Upper lobe of right lung (tissue), 1 donor: ENCODE data around the gene SREBF2. TPM values are rescaled to one million over a fixed set of nuclear protein-coding genes. Genes with fewer than 3 reads are reported as not detected.

Experiments
- ATAC-seq: fragments of 200-7000 bp; cut with Tn5 transposase; one replicate; pipeline ENCODE4 v1.9.1; 2020; ENCODE audit warnings: mild to moderate bottlenecking, moderate library complexity
- DNase-seq: peaks from one replicate; pipeline ENCODE4 v3.0.0-alpha.2; 2020
- H3K27ac ChIP-seq: fragments of 200-600 bp; one replicate; pipeline ENCODE4 v1.8.0; 2022
- H3K27me3 ChIP-seq: fragments of 200-600 bp; one replicate; pipeline ENCODE4 v1.8.0; 2022; ENCODE audit warnings: mild to moderate bottlenecking
- H3K36me3 ChIP-seq: fragments of 200-600 bp; one replicate; pipeline ENCODE4 v1.8.0; 2022
- H3K4me1 ChIP-seq: fragments of 200-600 bp; one replicate; pipeline ENCODE4 v1.8.0; 2022
- H3K4me3 ChIP-seq: fragments of 200-600 bp; one replicate; pipeline ENCODE4 v1.8.0; 2022; ENCODE audit warnings: mild to moderate bottlenecking
- H3K9me3 ChIP-seq: fragments of 200-600 bp; one replicate; pipeline ENCODE4 v1.8.0; 2022
- CTCF ChIP-seq: fragments of 200-600 bp; IDR thresholded peaks from one replicate; pipeline ENCODE4 v1.8.0; 2022; ENCODE audit warnings: antibody characterized with exemption
- intact Hi-C: fragments of 100-400 bp; cut with DNase I; formaldehyde crosslinking; loops from one replicate; pipeline ENCODE4 v1.11.0; 2022
- long read RNA-seq: library from polyadenylated mRNA; unstranded; transcript quantifications from one replicate; pipeline ENCODE4 v2.0.0, GENCODE V29; 2021
- total RNA-seq: library from RNA; stranded (reverse); fragmentation: NEBNext Ultra II Directional; extraction: Animal tissue kit (Norgen Biotek cat#: 25700); gene quantifications from one replicate; pipeline ENCODE4 v1.2.1, GENCODE V29; 2021
- donor health status: DM: no; HTN: yes; CAD: no; lungs with severe emphysema.

SREBF2 gene
- 156 TPM for total RNA-seq
- long read RNA-seq, full-length matches to known transcripts = 176 of 311 reads
- long read RNA-seq, partial matches to known transcripts = 65 of 311 reads
- long read RNA-seq, other reads (novel, unspliced or antisense) = 70 of 311 reads

DNA sequence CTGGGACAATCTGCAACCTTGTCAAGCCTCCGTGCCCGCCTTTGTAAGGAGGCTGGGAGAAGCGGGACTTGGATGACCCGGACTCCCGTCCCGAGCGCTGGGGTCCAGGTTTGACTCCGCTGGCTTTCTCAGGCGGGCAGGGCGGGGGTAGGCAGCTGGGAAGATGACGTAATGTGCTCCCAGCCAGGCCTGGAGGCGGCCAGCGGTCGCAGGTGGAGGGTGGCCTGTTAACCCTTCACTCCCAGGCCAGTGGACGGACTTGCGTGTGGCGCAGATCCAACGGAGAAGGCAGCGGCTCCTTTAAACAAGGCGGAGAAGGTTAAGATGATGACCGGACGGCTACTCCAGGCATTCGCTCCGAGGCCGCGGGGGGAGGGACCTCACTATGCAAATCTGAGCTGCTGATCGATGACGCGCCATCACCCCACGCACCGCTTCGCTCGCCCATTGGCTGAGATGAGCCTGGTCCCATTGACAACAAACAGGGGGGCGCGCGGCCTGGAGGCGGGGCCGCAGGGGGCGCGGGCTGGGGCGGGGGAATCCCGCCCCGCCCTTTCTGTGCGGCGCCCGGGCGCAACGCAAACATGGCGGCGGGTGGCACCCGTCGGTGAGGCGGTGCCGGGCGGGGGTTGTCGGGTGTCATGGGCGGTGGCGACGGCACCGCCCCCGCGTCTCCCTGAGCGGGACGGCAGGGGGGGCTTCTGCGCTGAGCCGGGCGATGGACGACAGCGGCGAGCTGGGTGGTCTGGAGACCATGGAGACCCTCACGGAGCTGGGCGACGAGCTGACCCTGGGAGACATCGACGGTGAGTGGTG is at the start of gene SREBF2:
Gene SREBF2 (plus strand): TSS at position 553 of the 816 bp plus-strand sequence. CDS start 166 bp downstream, at position 719.
- intact Hi-C loops = no loop called here
- ATAC-seq (peak; percentile 96), DNase-seq (peak; percentile 100)
- H3K4me3 ChIP-seq = peak within 1 kb of the TSS; percentile 85
- peak within 1 kb of the TSS; percentile 92 for H3K27ac ChIP-seq
- H3K4me1 ChIP-seq = peaks cover 13% of the 10 kb centered on the region
- peak; percentile 5 for TF ChIP-seq CTCF
- H3K27me3 ChIP-seq = no peaks in the 10 kb centered on the region
- no peaks in the 10 kb centered on the region for H3K9me3 ChIP-seq
- H3K36me3 ChIP-seq = peaks cover 8% of the 10 kb centered on the region

DNA sequence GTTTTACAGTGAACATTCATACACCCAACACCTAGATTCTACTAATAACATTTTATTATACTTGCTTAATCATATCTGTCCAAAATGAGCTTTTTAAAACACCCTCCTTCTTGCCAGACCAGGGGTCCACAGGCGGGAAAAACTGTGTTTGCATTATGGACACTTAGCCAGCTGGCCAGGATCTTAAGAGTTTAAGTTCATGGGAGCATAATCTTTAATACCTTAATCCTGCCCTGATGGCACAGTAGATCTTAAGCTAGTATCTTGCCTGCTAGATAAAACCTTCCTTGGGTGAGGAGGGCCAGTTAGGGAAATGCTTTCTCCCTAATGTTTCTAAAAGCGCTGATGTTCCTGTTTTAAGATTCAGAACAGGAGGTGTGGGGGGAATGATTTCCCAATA is 45.6 kb upstream of the SREBF2 start:
- TF ChIP-seq CTCF = no peak
- Histone ChIP-seq H3K9me3 (no peaks in the 10 kb centered on the region), H3K27me3 (no peaks in the 10 kb centered on the region), H3K27ac (no peak overlapping the region), H3K36me3 (no peaks in the 10 kb centered on the region), H3K4me1 (no peaks in the 10 kb centered on the region), H3K4me3 (no peak overlapping the region)
- intact Hi-C loops = no loop called here
- ATAC-seq (no peak), DNase-seq (no peak)

DNA sequence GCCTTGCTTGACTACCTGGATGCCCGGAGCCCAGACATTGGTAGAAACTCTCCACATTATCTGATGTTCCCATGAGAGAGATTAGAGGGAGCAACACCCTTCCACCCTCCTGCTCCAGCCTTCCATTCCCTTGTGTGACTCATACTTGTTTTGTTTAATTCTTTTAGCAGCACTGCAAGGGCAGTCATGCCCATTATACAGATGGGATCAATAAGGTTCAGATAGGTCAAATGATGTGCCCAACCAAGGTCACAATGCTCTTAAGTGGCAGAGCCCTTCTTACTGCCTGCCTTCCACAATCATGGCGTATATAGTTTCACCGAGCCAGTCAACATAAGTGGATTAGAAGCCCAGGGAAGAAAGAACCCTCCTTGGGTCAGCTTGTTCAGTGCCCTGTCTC is 39.0 kb upstream of the SREBF2 start:
- intact Hi-C loops = no loop called here
- Histone ChIP-seq H3K27ac (no peak overlapping the region), H3K36me3 (no peaks in the 10 kb centered on the region), H3K9me3 (no peaks in the 10 kb centered on the region), H3K4me1 (no peaks in the 10 kb centered on the region), H3K4me3 (no peak overlapping the region), H3K27me3 (no peaks in the 10 kb centered on the region)
- no peak for TF ChIP-seq CTCF
- no peak for ATAC-seq
- no peak for DNase-seq

GRCh38 chr22:41798736-41799135 is 34.2 kb upstream of the SREBF2 start:
- intact Hi-C loops = no loop called here
- peak overlapping the region; percentile 91 for H3K27ac ChIP-seq
- H3K36me3 ChIP-seq = no peaks in the 10 kb centered on the region
- H3K27me3 ChIP-seq = no peaks in the 10 kb centered on the region
- ATAC-seq = no peak
- peaks cover 13% of the 10 kb centered on the region for H3K4me1 ChIP-seq
- H3K9me3 ChIP-seq = no peaks in the 10 kb centered on the region
- no peak overlapping the region for H3K4me3 ChIP-seq
- no peak for DNase-seq
- no peak for TF ChIP-seq CTCF

DNA sequence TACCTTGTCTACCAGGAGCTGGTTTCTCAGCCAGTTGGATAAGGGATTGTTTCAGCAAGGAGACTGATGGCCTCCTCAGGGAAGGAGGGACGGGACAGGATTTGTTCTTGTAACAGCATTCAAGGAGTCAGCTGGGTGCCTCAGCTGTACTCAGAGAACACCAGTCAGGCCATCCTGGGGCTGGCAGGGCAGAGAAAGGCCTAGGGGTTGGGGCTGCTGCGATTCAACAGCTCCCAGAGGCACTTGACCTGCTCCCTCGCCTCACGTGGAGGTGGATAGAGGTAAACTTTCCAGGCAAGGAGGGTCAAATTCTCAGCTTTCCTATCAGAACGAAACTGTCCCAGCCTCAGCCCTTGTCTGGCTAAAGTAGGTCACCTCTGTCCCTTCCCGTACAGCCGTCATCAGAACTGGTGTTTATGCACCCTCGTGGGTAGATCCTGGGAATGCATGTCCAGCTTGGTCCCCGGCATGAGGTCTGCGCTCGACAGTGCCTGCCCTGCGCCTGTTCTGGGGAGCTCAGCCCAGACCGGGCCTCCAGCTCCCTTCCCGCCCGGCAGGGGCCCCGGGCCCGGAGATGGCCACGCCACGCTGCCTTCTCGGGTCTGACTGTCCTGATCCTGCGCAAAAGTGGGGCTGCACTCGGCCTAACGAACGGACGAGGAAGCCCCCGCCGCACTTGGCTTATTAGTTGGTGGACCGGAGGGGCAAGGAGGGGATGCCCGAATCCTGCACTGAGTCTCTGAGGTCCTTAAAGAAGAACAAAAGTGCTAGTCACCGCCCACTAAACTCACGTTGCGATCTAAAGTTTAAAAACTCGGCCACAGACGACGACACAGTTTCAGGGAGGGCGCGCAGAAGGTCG is 33.2 kb upstream of the SREBF2 start:
- ATAC-seq = peak; percentile 53
- DNase-seq = peak; percentile 75
- H3K36me3 ChIP-seq = no peaks in the 10 kb centered on the region
- peaks cover 13% of the 10 kb centered on the region for H3K4me1 ChIP-seq
- H3K27me3 ChIP-seq = no peaks in the 10 kb centered on the region
- H3K9me3 ChIP-seq = no peaks in the 10 kb centered on the region
- TF ChIP-seq CTCF = no peak
- intact Hi-C loops = no loop called here
- H3K27ac ChIP-seq = peak overlapping the region; percentile 91
- H3K4me3 ChIP-seq = peak overlapping the region; percentile 99
